CD4-positive, alpha-beta T cell treated with Interleukin-6 for 4 hours (primary cell): Measurements from ENCODE around the gene POLDIP3.
"Not testable (repeated sequence)": the region's sequence is repeated elsewhere in the genome, so short reads cannot be mapped to it uniquely, and the experiment has no call there.

ENCODE experiments used
- DNase-seq: peaks from one replicate; pipeline ENCODE4 v3.0.0-alpha.2; 2020; ENCODE audit warnings: mixed read lengths

POLDIP3 gene

DNA sequence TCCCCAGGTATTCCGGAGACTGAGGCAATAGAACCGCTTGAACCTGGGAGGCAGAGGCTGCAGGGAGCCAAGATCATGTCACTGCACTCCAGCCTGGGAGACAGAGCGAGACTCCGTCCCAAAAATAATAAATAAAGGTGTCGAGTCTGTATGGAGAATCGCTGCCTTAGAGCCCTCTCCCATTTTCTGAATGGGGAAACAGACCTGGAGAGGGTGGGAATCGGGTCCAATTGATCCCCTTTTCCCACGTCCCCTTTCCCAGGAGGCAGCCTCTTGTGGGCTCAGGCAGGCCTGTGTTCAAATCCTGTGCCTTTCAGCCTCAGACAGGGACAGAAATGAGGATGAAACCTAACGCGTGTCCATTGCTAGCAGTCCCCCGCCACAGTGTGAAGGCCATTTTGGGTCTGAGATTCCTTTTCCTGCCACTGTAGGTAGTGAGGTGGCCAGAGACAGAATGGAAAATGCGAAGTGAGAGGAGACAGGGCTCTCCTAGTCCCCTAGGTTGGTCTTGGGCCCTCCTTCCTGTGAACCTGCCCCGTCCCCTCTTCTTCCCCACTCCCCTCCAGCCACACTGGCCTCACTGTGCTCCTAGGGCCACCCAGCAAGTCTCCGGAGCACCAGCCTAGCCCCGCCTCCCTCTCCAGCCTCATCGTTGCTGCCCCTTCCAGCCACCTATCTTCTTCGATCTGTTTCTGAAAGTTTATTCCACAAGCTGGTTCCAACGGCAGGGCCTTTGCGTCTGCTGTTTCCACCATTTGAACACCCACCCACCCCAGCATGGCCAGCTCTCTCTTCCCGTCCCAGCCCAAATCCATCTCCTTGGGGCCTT, 2.7 kb upstream of the POLDIP3 start:
- no peak for DNase-seq

DNA sequence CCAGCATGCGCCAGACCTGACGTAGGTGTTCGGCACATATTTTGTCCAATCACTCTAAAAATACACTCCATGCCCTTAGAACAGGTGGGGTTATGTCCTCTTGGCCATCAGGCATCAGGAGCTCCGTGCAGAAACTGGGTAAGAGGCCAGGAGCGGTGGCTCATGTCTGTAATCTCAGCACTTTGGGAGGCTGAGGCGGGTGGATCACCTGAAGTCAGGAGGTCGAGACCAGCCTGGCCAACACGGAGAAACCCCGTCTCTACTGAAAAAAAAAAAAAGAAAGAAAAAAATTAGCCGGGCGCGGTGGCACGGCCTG, 1.1 kb upstream of the POLDIP3 start:
- not testable (repeated sequence) for DNase-seq

DNA sequence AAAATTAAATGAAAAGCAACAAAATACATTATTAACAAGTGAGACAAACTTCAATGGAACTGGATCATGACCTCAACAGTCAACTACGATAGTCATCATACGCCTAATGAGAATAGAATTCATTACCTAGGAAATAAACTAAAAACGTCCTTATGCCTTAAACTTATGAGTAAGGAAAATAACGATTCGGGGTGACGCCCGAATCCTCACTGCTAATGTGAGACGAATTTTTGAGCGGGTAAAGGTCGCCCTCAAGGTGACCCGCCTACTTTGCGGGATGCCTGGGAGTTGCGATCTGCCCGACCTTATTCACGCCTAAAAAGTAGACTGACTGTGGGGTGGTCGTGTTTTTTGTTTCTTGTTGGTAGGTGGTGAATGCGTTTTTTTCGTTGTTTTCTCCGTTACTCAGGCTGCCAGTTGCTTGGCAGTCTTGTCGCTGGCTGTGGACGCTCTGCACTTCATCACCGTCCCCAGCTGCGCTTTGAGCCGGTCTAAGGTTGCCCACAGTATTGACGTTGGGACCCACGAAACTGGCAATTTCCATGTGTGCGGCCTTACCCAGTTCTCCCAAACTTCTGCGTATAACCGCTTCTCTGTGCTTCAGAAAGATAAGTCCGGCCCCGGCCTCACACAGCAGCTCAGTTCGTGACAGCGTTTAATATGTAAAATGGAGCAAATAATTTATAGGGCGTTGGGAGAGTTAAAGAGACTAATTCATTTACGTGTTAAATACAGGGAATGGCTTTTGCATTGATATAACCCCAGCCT, 593 bp upstream of the POLDIP3 start:
- DNase-seq, result peak; percentile 77

DNA sequence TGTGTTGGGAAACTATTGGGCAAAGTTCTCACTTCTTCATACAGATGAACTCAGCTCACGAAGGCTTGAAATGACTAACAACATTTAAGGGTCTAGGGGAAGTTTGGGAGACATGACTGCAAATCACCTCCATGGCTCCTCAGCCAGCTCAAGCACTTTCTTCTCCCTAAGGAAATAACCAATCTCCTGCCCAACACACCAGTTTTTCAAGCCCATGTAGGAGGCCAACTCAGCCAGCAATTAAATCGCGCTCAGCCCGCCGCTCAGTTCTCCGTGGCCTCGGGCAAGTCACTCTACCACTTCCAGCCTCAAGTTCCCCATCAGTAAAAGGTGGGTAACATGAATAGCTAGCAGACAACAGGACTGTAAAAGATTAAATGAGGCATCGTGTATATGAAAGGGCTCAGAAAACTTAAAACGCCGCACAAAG, 796 bp downstream of the POLDIP3 start:
- peak; percentile 15 for DNase-seq

DNA sequence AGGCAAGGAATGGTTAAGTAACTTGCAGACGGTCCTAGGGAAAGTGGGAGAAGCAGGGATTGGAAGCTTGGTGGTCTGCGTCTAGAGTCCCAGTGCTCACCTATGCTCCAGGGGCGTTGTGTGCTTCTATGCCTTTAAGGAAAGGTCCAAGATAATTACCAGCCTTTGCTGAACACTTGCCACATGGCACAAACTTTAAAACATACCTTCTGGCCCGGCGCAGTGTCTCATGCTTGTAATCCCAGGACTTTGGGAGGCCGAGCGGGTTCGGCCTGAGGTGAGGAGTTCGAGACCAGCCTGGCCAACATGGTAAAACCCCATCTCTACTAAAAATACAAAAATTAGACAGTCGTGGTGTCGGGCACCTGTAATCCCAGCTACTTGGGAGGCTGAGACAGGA, 2.3 kb downstream of the POLDIP3 start:
- DNase-seq, result no peak

DNA sequence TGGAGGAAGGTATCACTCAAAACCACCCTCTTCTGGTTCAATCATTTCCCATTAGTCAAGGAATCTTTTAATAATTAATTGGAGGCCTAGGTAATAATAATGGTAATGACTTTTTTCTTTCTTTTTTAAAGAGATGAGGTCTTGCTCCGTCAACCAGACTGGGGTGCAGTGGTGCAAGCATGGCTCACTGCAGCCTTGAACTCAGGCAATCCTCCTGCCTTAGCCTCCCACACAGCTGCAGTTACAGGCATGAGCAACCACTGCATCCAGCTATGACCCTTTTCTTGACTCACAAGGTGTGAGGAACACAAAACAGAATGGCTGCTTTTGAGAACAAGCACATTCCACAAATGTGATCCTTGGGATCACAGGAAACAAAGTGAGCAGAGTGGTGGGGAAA, 3.6 kb downstream of the POLDIP3 start:
- DNase-seq, result no peak

DNA sequence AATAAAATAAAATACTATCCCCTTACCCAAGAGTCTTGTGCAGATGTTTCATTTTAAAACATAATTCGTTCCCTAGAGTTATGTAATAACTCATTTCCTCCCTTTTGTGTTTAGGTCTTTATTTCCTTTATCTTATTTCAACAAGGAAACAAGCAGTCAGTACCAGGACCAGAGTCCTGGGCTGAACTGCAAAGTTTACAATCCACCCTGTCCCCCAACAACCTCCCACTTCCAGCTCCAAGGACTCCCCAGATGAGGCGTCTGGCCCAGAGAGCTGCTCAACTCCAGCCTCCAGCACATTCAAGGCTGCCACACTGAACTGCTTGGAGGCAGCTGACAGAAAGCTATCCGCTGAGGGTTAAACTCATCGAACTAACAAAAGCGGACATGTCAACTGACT, 4.5 kb downstream of the POLDIP3 start:
- no peak for DNase-seq

DNA sequence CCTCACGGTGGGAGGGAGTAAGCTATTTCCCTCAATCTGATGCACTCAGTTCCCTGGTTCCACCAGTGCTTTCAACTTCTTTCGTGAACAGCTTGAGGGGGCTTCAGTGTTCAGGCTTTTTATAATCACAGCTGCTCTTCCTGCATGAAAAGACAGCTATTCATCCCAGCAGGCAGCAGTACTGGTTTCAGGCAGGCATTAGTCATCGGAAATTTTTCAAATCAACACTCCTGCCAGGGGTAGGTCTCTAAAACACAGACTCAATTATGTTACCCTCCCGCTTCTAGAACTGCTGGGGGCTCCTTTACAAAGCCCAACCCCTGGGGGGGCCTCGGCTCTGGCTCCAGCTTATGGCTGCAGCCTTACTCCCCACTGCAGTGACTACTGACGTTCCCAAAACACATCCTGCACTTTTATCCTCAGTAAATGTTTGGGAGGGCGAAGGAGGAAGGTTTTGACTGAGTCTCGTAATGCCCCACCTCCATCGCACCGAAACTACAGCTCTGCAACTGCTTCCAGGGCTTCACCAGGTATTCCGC, 5.8 kb downstream of the POLDIP3 start:
- DNase-seq, result no peak

DNA sequence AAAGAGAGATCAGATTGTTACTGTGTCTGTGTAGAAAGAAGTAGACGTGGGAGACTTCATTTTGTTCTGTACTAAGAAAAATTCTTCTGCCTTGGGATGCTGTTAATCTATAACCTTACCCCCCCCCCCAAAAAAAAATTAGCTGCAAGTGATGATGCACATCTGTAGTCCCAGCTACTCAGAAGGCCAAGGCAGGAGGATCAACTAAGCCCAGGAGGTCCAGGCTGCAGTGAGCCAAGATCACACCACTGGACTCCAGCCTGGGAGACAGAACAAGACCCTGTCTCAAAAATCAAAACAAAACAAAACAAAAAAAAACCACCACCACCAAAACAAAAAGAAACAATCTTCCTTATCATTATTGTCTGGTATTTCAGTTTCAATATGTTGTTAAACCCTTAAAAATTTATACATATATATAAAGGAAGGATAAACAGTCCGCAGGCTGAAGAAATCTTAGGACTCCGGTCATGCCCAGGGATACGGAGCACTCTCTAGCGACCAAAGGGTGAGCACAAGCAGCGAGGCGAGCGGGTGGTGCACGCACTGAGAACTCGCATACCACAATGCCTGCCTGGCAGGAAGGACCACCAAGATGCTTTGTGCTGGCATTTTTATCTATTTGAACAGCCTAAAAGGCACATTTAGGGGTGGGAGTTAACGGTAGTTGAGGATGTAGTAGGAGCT, 6.4 kb downstream of the POLDIP3 start:
- DNase-seq, result no peak

DNA sequence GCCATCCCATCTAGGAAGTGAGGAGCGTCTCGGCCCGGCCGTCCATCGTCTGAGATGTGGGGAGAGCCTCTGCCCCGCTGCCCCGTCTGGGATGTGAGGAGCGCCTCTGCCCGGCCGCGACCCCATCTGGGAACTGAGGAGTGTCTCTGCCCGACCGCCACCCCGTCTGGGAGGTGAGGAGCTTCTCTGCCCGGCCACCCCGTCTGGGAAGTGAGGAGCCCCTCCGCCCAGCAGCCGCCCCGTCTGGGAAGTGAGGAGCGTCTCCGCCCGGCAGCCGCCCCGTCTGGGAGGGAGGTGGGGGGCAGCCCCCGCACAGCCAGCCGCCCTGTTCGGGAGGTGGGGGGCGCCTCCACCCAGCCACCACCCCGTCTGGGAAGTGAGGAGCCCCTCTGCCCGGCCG, 7.0 kb downstream of the POLDIP3 start:
- DNase-seq, result not testable (repeated sequence)

DNA sequence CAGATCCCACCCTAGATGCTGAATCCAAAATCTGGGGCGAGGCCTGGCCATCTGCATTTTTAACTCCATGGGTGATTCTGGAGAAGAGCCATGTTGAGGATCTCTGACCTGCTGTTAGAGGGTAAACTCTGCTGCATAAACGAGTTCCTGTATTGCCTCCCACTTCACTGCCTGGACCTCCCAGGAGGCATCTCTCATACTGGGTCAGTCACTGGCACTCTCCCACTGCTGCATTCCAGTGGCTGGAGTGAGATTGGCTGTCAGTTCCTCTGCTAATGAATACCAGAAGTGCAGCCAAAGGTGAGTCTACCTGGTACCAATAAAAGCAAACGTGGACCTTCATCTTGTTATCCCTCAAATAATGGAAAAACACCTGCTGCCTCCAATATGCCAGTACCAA, 10.3 kb downstream of the POLDIP3 start:
- DNase-seq, result no peak

DNA sequence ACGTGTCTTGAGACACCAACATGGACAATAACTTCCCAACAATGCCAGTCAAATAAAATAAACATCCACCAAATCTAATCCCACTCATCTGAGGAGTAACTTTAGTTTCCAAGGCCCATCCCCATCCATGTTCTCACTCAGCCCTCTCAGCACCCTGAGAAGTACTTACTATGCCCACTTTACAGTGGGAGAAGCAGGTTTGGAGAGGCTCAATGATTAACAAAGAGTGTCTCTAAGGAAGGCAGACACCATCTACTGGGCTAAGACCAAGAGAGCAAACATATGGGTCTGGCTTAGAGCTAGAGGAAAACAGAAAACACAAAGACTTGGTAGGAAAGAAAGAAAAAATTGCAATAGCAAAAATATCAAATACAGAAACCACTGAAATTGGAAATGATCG, 11.3 kb downstream of the POLDIP3 start:
- no peak for DNase-seq

DNA sequence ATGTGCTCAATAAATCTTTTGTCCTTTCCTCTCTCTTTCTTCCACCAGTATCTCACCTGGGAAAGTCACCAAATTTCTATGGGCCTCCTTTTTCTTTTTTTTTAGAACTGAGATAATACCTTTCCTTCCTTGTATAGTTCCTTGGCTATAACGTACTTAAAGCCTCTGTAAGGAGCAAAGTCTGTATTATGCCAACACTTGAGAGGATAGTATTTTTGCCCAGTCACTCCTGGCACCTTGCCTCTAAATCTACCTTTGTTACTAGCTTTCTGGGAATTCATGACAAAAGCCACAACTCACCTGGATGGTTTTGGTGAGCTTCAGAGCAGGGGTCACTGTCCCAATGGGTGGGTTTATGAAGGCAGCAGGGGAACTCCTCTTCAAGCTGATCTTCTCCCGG, 12.2 kb downstream of the POLDIP3 start:
- DNase-seq, result no peak

DNA sequence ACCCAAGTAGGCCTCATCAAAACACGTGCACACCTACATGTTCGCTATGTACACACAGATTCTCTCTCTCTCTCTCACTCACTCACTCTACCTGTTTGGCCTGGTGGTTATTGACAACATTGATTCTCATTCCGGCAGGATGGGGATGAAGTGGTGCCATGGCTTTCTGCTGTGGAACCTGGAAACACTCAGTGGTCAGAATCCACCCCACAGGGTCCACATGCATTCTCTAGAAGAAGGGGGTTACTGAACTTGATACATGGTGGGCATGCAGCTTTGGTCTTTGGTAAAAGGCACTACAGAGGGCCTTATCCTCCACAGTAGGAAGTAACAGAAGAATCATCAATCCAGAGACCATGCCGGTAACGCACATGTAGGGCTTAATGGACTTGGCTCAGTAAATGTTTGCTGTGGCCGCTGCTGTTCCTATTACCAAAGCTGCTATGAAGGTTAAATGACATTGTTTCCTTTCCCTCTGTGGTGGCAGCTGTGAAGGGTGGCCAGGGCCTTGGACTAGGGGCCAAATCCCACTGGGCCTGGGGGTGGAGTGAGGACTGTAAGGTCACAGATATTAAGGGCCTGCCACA, 12.7 kb downstream of the POLDIP3 start:
- no peak for DNase-seq

DNA sequence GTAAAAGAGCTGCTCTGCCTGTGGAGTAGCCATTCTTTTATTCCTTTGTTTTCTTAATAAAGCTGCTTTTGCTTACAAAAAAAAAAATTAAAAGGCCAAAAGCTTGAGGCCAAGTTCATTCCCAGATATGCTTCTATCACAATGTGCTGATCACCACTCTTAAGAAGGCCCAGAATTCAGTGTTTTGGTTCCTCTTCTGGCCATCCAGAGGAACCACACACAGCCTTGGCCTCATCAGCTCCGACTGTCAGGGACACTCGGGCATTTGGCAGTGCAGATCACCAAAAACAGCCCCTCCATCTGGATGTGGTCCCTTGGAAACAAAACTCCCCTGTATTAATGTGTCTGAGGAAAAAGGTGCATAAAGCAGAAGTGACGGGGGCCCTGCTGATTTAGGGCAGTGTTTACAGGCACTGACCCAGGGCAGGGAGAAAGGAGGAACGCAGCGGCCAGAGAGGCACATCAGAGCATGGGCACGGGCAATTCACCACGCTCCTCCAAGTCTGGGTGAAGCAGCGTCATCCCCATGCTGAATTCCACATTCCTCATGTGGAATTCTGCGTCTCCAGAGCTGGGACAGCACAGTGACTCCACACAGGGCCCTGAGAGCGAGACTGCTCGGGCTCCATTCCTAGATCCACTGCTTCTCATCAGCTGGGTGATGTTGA, 17.7 kb downstream of the POLDIP3 start:
- DNase-seq, result no peak

DNA sequence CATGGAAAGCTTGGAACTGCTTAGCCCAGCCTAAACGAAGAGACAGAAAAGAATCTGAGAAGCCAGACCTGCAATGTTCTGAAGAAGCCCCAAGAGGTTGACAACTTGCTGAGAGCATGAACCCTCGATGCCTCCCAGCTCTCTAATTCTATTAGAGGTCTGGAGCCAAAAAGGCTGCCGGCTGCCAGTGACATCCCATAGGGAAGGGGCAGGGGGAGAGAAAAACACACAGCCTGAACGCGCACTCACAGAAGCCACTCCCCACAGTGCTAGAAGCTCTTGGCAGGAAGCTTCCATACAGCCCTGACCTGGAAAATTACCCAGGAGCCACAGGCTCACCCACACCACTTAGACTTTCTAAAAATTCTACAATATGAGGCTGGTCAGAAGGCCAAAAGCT, 18.3 kb downstream of the POLDIP3 start:
- DNase-seq, result no peak

DNA sequence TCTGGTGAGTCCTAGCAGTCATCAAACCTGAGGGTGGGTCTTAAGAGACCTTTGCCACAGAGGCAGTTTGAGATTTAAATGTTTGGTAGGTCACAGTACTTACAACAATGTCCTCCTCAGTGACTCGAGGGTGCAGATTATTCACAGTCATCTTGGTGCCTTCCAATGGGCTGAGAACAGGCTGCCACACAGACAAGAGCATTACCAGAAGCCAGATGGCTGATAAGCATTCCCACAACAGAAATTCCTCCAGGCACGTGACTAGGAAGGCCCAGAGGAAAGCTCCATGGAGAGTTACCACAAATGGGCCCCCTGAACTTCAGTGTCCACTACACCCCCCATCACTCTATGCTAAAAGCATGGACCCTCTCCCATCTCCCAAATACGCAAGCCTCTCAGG, 19.2 kb downstream of the POLDIP3 start:
- DNase-seq, result no peak

DNA sequence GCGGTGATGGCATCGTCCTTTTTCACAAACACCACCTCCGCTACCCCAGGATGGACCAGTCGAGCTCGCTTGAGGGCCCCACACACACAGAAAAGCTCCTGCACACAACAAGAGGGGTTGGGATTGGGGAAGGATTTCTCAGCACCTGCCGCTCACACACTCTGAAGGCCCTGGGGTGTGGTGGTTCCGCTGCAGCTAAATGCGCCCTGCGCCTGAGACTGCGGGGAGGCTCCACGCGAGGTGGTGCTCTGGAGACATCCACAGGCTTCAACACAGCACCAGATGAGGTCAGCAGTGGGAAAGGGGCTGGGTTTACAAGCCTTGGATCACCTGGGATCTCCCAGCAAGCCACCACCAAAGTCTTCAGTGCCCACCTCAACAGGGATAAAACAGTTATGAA, 22.7 kb downstream of the POLDIP3 start:
- no peak for DNase-seq

DNA sequence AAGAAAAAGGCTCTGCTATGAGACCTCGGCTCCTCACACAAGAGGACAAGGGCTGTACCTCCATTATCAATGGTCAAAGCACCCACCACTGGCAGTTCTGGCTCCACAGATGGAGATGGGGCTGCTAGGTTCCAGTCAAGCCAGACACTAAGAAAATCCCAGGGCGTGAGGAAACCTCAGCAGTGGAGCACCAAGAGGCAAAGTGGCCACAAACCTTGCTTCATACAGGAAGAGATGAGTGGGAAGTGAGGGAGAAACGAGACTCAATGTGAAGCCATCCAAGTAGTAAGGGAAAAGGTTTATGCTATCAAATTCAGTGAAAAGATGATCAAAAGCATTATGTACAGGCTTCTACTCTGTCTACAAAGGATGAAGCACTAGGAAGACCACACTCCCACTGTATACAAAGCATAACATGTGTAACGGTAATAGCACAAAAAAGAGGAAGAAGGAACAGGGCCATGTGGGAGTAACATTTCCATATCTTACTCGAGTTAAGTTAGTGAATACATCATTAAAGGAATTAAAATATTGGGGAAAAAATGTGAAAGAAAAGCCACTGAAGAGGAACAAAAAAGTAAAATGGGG, 27.0 kb downstream of the POLDIP3 start:
- DNase-seq, result no peak

DNA sequence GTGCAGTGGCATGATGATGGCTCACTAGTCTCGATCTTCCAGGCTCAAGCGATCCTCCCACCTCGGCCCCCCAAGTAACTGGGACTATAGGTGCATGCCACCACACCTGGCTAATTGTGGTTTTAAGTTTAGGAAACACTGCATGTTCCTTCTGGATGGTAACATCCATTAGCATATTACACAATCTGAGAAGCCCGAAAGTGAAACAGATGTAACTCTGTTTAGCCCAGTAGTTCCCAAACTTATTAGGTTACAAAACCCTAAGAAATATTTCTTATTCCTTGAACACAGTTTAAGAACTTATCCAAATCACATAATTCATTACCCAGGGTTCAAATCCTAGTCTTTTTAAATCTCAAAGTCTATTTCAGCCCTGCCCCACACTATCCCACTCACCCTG, 28.3 kb downstream of the POLDIP3 start:
- no peak for DNase-seq

DNA sequence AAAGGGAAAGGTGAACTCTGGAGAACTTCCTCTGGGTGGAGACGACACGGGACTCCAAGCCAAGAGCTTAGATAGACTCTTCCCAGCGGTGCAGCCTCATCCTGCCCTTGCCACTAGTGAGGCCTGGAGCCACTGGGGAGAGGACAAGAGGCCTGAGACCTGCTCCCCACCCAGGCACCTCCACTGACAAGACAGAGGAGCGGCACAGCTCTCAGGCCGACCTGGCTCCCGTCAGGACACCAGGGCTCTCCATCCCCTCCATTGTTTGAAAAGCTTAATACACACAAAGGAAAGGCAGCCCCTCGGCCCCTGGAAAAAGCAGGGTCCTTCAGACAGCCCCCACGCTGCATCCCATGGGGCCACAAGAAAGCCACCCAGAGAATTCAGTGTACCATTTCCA, 29.6 kb downstream of the POLDIP3 start:
- no peak for DNase-seq

DNA sequence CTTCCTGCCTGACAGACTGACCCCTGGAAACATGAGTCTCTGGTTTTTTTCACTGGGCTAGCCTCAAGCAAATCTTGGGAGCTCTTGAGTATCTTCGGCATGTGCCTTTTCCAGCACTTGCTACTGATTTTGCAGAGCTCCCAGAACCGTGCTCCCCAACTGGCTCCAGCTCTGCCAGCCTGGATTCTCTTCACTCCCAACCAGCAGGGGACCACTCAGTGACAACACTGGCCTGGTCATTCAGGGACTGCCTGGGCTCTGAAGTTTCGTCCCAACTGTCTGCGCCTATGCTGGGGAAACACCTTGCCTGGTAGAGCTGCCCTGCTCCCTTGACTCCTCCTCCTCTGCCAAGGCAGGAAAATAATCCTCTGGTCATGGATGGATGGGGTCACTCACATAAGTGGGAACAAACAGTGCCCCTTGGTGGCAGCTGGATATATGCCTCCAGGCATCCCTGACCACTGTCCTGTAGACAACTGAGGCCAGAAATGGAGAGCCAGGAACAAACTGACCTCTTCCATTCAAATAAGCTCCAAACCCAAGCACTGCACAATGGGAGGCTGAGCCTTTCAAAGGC, 30.2 kb downstream of the POLDIP3 start:
- DNase-seq, result no peak
